OCI-LY3 (cell line): ENCODE results near the gene HPCAL1.

Source experiments
- H2AFZ ChIP-seq: fragments of 200-600, 300-600 bp; shearing (Covaris generic); 2 replicates; pipeline ENCODE4 v1.6.0; 2014; ENCODE audit warnings: antibody characterized with exemption, low read depth, low read length
- H3K27ac ChIP-seq: fragments of 200-600, 300-600 bp; sonication (generic); 2 replicates; pipeline ENCODE4 v1.5.1; 2014; ENCODE audit warnings: mild to moderate bottlenecking, low read length, moderate library complexity, mixed read lengths
- H3K27me3 ChIP-seq: fragments of 200-600, 300-600 bp; sonication (generic); 2 replicates; pipeline ENCODE4 v1.6.1; 2014; ENCODE audit warnings: low read depth, low read length, mixed read lengths
- H3K36me3 ChIP-seq: fragments of 200-600, 300-600 bp; sonication (generic); replicated peaks from 2 replicates; pipeline ENCODE3; 2014; ENCODE audit warnings: low read depth, low read length, mixed read lengths
- H3K4me1 ChIP-seq: fragments of 300-600, 200-600 bp; sonication (generic); 2 replicates; pipeline ENCODE4 v1.6.1; 2014; ENCODE audit warnings: low read length, mixed read lengths
- H3K4me2 ChIP-seq: fragments of 200-600, 300-600 bp; sonication (generic); 2 replicates; pipeline ENCODE4 v1.6.1; 2014; ENCODE audit warnings: low read length, mixed read lengths
- H3K4me3 ChIP-seq: fragments of 300-600, 200-600 bp; sonication (generic); 2 replicates; pipeline ENCODE4 v1.5.1; 2014; ENCODE audit warnings: antibody characterized with exemption, mild to moderate bottlenecking, low read length, moderate library complexity
- H3K79me2 ChIP-seq: fragments of 300-600, 200-600 bp; shearing (Covaris generic); 2 replicates; pipeline ENCODE4 v1.6.1; 2014; ENCODE audit warnings: mild to moderate bottlenecking, low read length, mixed read lengths
- H3K9ac ChIP-seq: fragments of 300-600, 200-600 bp; shearing (Covaris generic); 2 replicates; pipeline ENCODE4 v1.6.0; 2014; ENCODE audit warnings: mild to moderate bottlenecking, low read length, moderate library complexity
- H3K9me3 ChIP-seq: fragments of 200-600, 300-600 bp; shearing (Covaris generic); 2 replicates; pipeline ENCODE4 v1.6.1; 2014; ENCODE audit warnings: low read length, mixed read lengths; ENCODE audit not compliant: insufficient read depth
- H4K20me1 ChIP-seq: fragments of 200-600, 300-600 bp; sonication (generic); 2 replicates; pipeline ENCODE4 v1.6.1; 2016; ENCODE audit warnings: low read length, mixed read lengths; ENCODE audit not compliant: insufficient read depth
- CTCF ChIP-seq: fragments of 200-600, 300-600 bp; sonication (generic); IDR thresholded peaks from 2 replicates; pipeline ENCODE4 v1.5.1; 2014; ENCODE audit warnings: antibody characterized with exemption, low read length, low read depth
- EZH2phosphoT487 ChIP-seq: fragments of 200-600 bp; shearing (Covaris generic); IDR thresholded peaks from 2 replicates; pipeline ENCODE4 v1.6.1; 2018; ENCODE audit warnings: antibody characterized with exemption, mixed run types, low read depth

The HPCAL1 gene

GRCh38 chr2:10301941-10302478 lies 694 bp upstream of the HPCAL1 start:
- Histone ChIP-seq H4K20me1 (peaks cover 30% of the 10 kb centered on the region), H3K79me2 (no peaks in the 10 kb centered on the region), H2AFZ (peak overlapping the region; percentile 88; the same call in 1 of the 2 replicates), H3K4me3 (peak overlapping the region; percentile 89), H3K9ac (peak overlapping the region; percentile 93), H3K27me3 (peaks cover 33% of the 10 kb centered on the region), H3K4me2 (peak overlapping the region; percentile 99), H3K9me3 (no peaks in the 10 kb centered on the region), H3K36me3 (no peaks in the 10 kb centered on the region), H3K4me1 (peaks cover 23% of the 10 kb centered on the region), H3K27ac (peak overlapping the region; percentile 73)
- TF ChIP-seq CTCF (no peak), EZH2phosphoT487 (no peak)

GRCh38 chr2:10303181-10303693 lies 533 bp downstream of the HPCAL1 start:
- H3K4me3 ChIP-seq, result peak overlapping the region; percentile 89
- H3K27me3 ChIP-seq, result peaks cover 33% of the 10 kb centered on the region
- H4K20me1 ChIP-seq, result peaks cover 40% of the 10 kb centered on the region
- no peak overlapping the region for H3K27ac ChIP-seq
- no peaks in the 10 kb centered on the region for H3K9me3 ChIP-seq
- peak overlapping the region; percentile 84 for H3K4me2 ChIP-seq
- H3K36me3 ChIP-seq, result no peaks in the 10 kb centered on the region
- TF ChIP-seq CTCF (no peak), EZH2phosphoT487 (no peak)
- H2AFZ ChIP-seq, result no peak overlapping the region
- no peaks in the 10 kb centered on the region for H3K79me2 ChIP-seq
- H3K9ac ChIP-seq, result peak overlapping the region; percentile 66
- H3K4me1 ChIP-seq, result peaks cover 16% of the 10 kb centered on the region

- peaks cover 33% of the 10 kb centered on the region for H3K27me3 ChIP-seq
- no peak overlapping the region for H3K27ac ChIP-seq
- H3K9ac ChIP-seq, result peak overlapping the region; percentile 66
- no peaks in the 10 kb centered on the region for H3K36me3 ChIP-seq
- H3K4me3 ChIP-seq, result peak overlapping the region; percentile 89
- no peak overlapping the region for H2AFZ ChIP-seq
- H3K79me2 ChIP-seq, result no peaks in the 10 kb centered on the region
- peaks cover 44% of the 10 kb centered on the region for H4K20me1 ChIP-seq
- no peak for TF ChIP-seq EZH2phosphoT487
- 0 out of 2 replicates have a peak, but pooled peaks have one; percentile 13 for TF ChIP-seq CTCF
- H3K4me2 ChIP-seq, result peak overlapping the region; percentile 84
- H3K9me3 ChIP-seq, result no peaks in the 10 kb centered on the region
- H3K4me1 ChIP-seq, result peaks cover 12% of the 10 kb centered on the region
Observed at GRCh38 chr2:10303694-10304378, 1.1 kb downstream of the HPCAL1 start.

GRCh38 chr2:10304458-10305253 lies 2.0 kb downstream of the HPCAL1 start:
- H3K9me3 ChIP-seq, result no peaks in the 10 kb centered on the region
- H3K4me3 ChIP-seq, result peak overlapping the region; percentile 89
- no peak for TF ChIP-seq EZH2phosphoT487
- no peak for TF ChIP-seq CTCF
- H3K36me3 ChIP-seq, result no peaks in the 10 kb centered on the region
- no peak overlapping the region for H3K27ac ChIP-seq
- peaks cover 12% of the 10 kb centered on the region for H3K4me1 ChIP-seq
- peaks cover 33% of the 10 kb centered on the region for H3K27me3 ChIP-seq
- peaks cover 46% of the 10 kb centered on the region for H4K20me1 ChIP-seq
- no peaks in the 10 kb centered on the region for H3K79me2 ChIP-seq
- peak overlapping the region; percentile 84 for H3K4me2 ChIP-seq
- H3K9ac ChIP-seq, result peak overlapping the region; percentile 66
- no peak overlapping the region for H2AFZ ChIP-seq
